ENCODE data around the gene EHBP1L1.

- TF ChIP-seq CTCF (IDR thresholded peaks at IDR 0.05) (no peak), POLR2A (IDR thresholded peaks at IDR 0.05; ENCODE audit: low read depth) (no peak), POLR2AphosphoS5 (IDR thresholded peaks at IDR 0.05) (no peak)
These were observed 28.4 kb downstream of the EHBP1L1 start for GRCh38 chr11:65604258-65604657.
